ENCODE results near the gene ZNF687.
A peak's percentile ranks its signal among the peaks of the same experiment; 100 is the strongest.

GRCh38 chr1:151251656-151252470, 30.2 kb upstream of the ZNF687 start:
- TF ChIP-seq, protein P1, sequence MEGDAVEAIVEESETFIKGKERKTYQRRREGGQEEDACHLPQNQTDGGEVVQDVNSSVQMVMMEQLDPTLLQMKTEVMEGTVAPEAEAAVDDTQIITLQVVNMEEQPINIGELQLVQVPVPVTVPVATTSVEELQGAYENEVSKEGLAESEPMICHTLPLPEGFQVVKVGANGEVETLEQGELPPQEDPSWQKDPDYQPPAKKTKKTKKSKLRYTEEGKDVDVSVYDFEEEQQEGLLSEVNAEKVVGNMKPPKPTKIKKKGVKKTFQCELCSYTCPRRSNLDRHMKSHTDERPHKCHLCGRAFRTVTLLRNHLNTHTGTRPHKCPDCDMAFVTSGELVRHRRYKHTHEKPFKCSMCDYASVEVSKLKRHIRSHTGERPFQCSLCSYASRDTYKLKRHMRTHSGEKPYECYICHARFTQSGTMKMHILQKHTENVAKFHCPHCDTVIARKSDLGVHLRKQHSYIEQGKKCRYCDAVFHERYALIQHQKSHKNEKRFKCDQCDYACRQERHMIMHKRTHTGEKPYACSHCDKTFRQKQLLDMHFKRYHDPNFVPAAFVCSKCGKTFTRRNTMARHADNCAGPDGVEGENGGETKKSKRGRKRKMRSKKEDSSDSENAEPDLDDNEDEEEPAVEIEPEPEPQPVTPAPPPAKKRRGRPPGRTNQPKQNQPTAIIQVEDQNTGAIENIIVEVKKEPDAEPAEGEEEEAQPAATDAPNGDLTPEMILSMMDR (IDR thresholded peaks at IDR 0.05), result peak; percentile 49 to 77 (median 72)
- TF ChIP-seq POLR2A (IDR thresholded peaks at IDR 0.05), result no peak
